Liver (tissue), 3 donors: ENCODE measurements around the gene PRMT9.

ENCODE experiments used
- CTCF ChIP-seq: fragments of 150-350 bp; IDR thresholded peaks from 2 replicates; pipeline ENCODE4 v1.5.1; 2017; ENCODE audit warnings: improper control_type of control experiment, low read depth, low read length; ENCODE audit not compliant: missing input control
- EGR1 ChIP-seq, 2 donors: IDR thresholded peaks; 2 replicates each; pipeline ENCODE4 v1.6.1; 2016 to 2018; ENCODE audit warnings: antibody characterized with exemption in 2 of 2, low read depth in 2 of 2
- GABPA ChIP-seq, 2 donors: IDR thresholded peaks in 1 of 2; conservative IDR thresholded peaks in 1 of 2; 2 replicates each; pipeline ENCODE4 v1.6.1; 2016; ENCODE audit warnings: antibody characterized with exemption in 2 of 2, mild to moderate bottlenecking in 1 of 2, moderate library complexity in 1 of 2
- RAD21 ChIP-seq, 2 donors: IDR thresholded peaks; 2 replicates each; pipeline ENCODE4 v1.6.1; 2016; ENCODE audit warnings: antibody characterized with exemption in 2 of 2, mild to moderate bottlenecking in 2 of 2
- TAF1 ChIP-seq: conservative IDR thresholded peaks from 2 replicates; pipeline ENCODE4 v1.6.1; 2016; ENCODE audit warnings: antibody characterized with exemption, mild to moderate bottlenecking
- TF ChIP-seq, protein P1 (sequence below): IDR thresholded peaks from 2 replicates; pipeline ENCODE4 v1.6.1; 2016; ENCODE audit warnings: antibody characterized with exemption, mild to moderate bottlenecking
- donor health status: healthy.
- donor health status: healthy.

GRCh38 chr4:147607471-147607870 is 76.5 kb downstream of the PRMT9 start:
- TF ChIP-seq EGR1 (IDR thresholded peaks at IDR 0.05; ENCODE audit: low read depth in 2 of 2) (no peak), CTCF (no peak), TAF1 (no peak), GABPA (IDR thresholded peaks at IDR 0.05 in 1 of 2, conservative IDR thresholded peaks at IDR 0.05 in 1 of 2) (no peak), RAD21 (IDR thresholded peaks at IDR 0.05) (no peak)
- TF ChIP-seq, protein P1, sequence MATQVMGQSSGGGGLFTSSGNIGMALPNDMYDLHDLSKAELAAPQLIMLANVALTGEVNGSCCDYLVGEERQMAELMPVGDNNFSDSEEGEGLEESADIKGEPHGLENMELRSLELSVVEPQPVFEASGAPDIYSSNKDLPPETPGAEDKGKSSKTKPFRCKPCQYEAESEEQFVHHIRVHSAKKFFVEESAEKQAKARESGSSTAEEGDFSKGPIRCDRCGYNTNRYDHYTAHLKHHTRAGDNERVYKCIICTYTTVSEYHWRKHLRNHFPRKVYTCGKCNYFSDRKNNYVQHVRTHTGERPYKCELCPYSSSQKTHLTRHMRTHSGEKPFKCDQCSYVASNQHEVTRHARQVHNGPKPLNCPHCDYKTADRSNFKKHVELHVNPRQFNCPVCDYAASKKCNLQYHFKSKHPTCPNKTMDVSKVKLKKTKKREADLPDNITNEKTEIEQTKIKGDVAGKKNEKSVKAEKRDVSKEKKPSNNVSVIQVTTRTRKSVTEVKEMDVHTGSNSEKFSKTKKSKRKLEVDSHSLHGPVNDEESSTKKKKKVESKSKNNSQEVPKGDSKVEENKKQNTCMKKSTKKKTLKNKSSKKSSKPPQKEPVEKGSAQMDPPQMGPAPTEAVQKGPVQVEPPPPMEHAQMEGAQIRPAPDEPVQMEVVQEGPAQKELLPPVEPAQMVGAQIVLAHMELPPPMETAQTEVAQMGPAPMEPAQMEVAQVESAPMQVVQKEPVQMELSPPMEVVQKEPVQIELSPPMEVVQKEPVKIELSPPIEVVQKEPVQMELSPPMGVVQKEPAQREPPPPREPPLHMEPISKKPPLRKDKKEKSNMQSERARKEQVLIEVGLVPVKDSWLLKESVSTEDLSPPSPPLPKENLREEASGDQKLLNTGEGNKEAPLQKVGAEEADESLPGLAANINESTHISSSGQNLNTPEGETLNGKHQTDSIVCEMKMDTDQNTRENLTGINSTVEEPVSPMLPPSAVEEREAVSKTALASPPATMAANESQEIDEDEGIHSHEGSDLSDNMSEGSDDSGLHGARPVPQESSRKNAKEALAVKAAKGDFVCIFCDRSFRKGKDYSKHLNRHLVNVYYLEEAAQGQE = no peak
